ENCODE data around the gene GRIN3B. TPM values are rescaled to one million over a fixed set of nuclear protein-coding genes. Genes with fewer than 3 reads are reported as not detected.

The GRIN3B gene
- total and polyA plus RNA-seq, 10 of the 15 experiments (the other 5 are each of a cell fraction or from before 2014, with no cell fraction given) = 0.15 TPM; not detected in 9

GRCh38 chr19:1046836-1047695, 46.8 kb downstream of the GRIN3B start:
- ChIA-PET CTCF (no interaction called here), RAD21 (ENCODE audit: unreplicated experiment) (no interaction called here), POLR2A (no interaction called here), SMC1A (ENCODE audit: uncharacterized antibody, unreplicated experiment) (no interaction called here)
- Histone ChIP-seq H3K27me3 (replicated peaks in 1 of 2; ENCODE audit: control insufficient read depth in 2 of 2, insufficient read depth in 2 of 2, low read length in 1 of 2) (no peaks in the 10 kb centered on the region), H3K4me3 (no peak overlapping the region), H2AFZ (ENCODE audit: control insufficient read depth, low read depth, low read length) (no peak overlapping the region), H3K4me1 (ENCODE audit: control insufficient read depth, insufficient read depth, low read length) (no peaks in the 10 kb centered on the region), H4K20me1 (ENCODE audit: control insufficient read depth, insufficient read depth) (no peaks in the 10 kb centered on the region), H3K4me2 (ENCODE audit: control insufficient read depth, insufficient read depth) (no peak overlapping the region), H3K27ac (ENCODE audit: control insufficient read depth, insufficient read depth) (no peak overlapping the region), H3K79me2 (ENCODE audit: control insufficient read depth, insufficient read depth, low read length) (no peaks in the 10 kb centered on the region), H3K9ac (ENCODE audit: control insufficient read depth, insufficient read depth, low read length) (no peak overlapping the region), H3K9me3 (replicated peaks; ENCODE audit: control insufficient read depth, insufficient read depth, low read length) (no peaks in the 10 kb centered on the region), H3K36me3 (ENCODE audit: control insufficient read depth in 2 of 2, insufficient read depth in 2 of 2, low read length in 1 of 2) (peaks cover 0 to 1% of the 10 kb centered on the region in 2 experiments; a peak in 1 of 4 replicates)
- intact Hi-C loops (cut with micrococcal nuclease; ENCODE audit: unreplicated experiment) (no loop called here), in situ Hi-C loops (cut with MboI) (no loop called here)
- FAIRE-seq (no peak), ATAC-seq (no peak), DNase-seq (ENCODE audit: low read depth, low spot score) (no peak)
- 44% methylated on average over 76 of the region's 77 CpGs for WGBS (ENCODE audit: insufficient coverage, insufficient replicate concordance, low lambda C conversion rate, missing lambda C conversion rate)
- TF ChIP-seq HSF1 (IDR thresholded peaks at IDR 0.05; ENCODE audit: low read depth, low read length) = no peak
- no peak for TF ChIP-seq NRF1 (conservative IDR thresholded peaks at IDR 0.05; ENCODE audit: low read depth, low read length)
- no TSS peak for BruUV-seq (replicated peaks)

GRCh38 chr19:1047696-1048147, 47.5 kb downstream of the GRIN3B start:
- no peaks in the 10 kb centered on the region for H4K20me1 ChIP-seq (ENCODE audit: control insufficient read depth, insufficient read depth)
- in situ Hi-C loops (cut with MboI) (no loop called here), intact Hi-C loops (cut with micrococcal nuclease; ENCODE audit: unreplicated experiment) (no loop called here)
- H3K27ac ChIP-seq (ENCODE audit: control insufficient read depth, insufficient read depth) = no peak overlapping the region
- ChIA-PET CTCF (interaction anchor here (0.6 to 1.1 kb wide), 2 partner anchors 9 to 315 kb away, joined by 3 read pairs; no protein-coding TSS in a partner anchor), RAD21 (ENCODE audit: unreplicated experiment) (interaction anchor here (0.6 kb wide), 1 partner anchor 84 kb away, joined by 3 read pairs; no protein-coding TSS in a partner anchor), POLR2A (interaction anchor here (0.7 kb wide), 1 partner anchor 38 kb away, joined by 3 read pairs; no protein-coding TSS in a partner anchor), SMC1A (ENCODE audit: uncharacterized antibody, unreplicated experiment) (interaction anchor here (0.8 kb wide), 1 partner anchor 214 kb away, joined by 3 read pairs; no protein-coding TSS in a partner anchor)
- H3K27me3 ChIP-seq (replicated peaks in 1 of 2; ENCODE audit: control insufficient read depth in 2 of 2, insufficient read depth in 2 of 2, low read length in 1 of 2) = no peaks in the 10 kb centered on the region
- no peak overlapping the region for H3K4me3 ChIP-seq
- peaks cover 0 to 1% of the 10 kb centered on the region in 2 experiments; a peak in 1 of 4 replicates for H3K36me3 ChIP-seq (ENCODE audit: control insufficient read depth in 2 of 2, insufficient read depth in 2 of 2, low read length in 1 of 2)
- no peaks in the 10 kb centered on the region for H3K79me2 ChIP-seq (ENCODE audit: control insufficient read depth, insufficient read depth, low read length)
- no peak overlapping the region for H3K9ac ChIP-seq (ENCODE audit: control insufficient read depth, insufficient read depth, low read length)
- no peak overlapping the region for H3K4me2 ChIP-seq (ENCODE audit: control insufficient read depth, insufficient read depth)
- BruUV-seq (replicated peaks) = no TSS peak
- ATAC-seq (no peak), FAIRE-seq (no peak), DNase-seq (ENCODE audit: low read depth, low spot score) (no peak)
- no peak overlapping the region for H2AFZ ChIP-seq (ENCODE audit: control insufficient read depth, low read depth, low read length)
- no peaks in the 10 kb centered on the region for H3K4me1 ChIP-seq (ENCODE audit: control insufficient read depth, insufficient read depth, low read length)
- 86% methylated on average over 11 of the region's 20 CpGs for WGBS (ENCODE audit: insufficient coverage, insufficient replicate concordance, low lambda C conversion rate, missing lambda C conversion rate)
- no peaks in the 10 kb centered on the region for H3K9me3 ChIP-seq (replicated peaks; ENCODE audit: control insufficient read depth, insufficient read depth, low read length)
- TF ChIP-seq YY1 (IDR thresholded peaks at IDR 0.05; ENCODE audit: low read depth, low read length) (no peak), HDAC6 (IDR thresholded peaks at IDR 0.05; ENCODE audit: unreplicated experiment) (no peak), PAX8 (IDR thresholded peaks at IDR 0.05) (no peak), SIX5 (IDR thresholded peaks at IDR 0.05; ENCODE audit: low read depth, low read length, severe bottlenecking) (no peak), CBFB (IDR thresholded peaks at IDR 0.05; ENCODE audit: low read depth) (no peak), E2F4 (IDR thresholded peaks at IDR 0.05; ENCODE audit: low read depth, low read length) (no peak), MLLT1 (IDR thresholded peaks at IDR 0.05) (no peak), ZNF24 (IDR thresholded peaks at IDR 0.05) (no peak), BHLHE40 (IDR thresholded peaks at IDR 0.05; ENCODE audit: borderline replicate concordance in 1 of 2, low read depth in 2 of 2, low read length in 1 of 2) (no peak)

All from GM12878 (cell line).